ENCODE data around the gene CLVS2. TPM values are rescaled to one million over a fixed set of nuclear protein-coding genes. Genes with fewer than 3 reads are reported as not detected.

Gene CLVS2
- total and polyA plus RNA-seq, 11 donors, result 0.01 to 0.44 (median 0.12) TPM; not detected in 6

GRCh38 chr6:123117145-123117908, 121.3 kb downstream of the CLVS2 start:
- DNase-seq, result no peak
- H3K4me1 ChIP-seq, result no peaks in the 10 kb centered on the region
- intact Hi-C loops (cut with DNase I), result no loop called here
- no peak overlapping the region for H3K27ac ChIP-seq
- no peaks in the 10 kb centered on the region for H3K27me3 ChIP-seq
- H3K36me3 ChIP-seq, result no peaks in the 10 kb centered on the region
- WGBS, 4 donors, result 61 to 85% (median 77%) methylated on average over 2 of the region's 2 CpGs
- no peak for TF ChIP-seq POLR2A (IDR thresholded peaks at IDR 0.05)
- TF ChIP-seq, protein P1, sequence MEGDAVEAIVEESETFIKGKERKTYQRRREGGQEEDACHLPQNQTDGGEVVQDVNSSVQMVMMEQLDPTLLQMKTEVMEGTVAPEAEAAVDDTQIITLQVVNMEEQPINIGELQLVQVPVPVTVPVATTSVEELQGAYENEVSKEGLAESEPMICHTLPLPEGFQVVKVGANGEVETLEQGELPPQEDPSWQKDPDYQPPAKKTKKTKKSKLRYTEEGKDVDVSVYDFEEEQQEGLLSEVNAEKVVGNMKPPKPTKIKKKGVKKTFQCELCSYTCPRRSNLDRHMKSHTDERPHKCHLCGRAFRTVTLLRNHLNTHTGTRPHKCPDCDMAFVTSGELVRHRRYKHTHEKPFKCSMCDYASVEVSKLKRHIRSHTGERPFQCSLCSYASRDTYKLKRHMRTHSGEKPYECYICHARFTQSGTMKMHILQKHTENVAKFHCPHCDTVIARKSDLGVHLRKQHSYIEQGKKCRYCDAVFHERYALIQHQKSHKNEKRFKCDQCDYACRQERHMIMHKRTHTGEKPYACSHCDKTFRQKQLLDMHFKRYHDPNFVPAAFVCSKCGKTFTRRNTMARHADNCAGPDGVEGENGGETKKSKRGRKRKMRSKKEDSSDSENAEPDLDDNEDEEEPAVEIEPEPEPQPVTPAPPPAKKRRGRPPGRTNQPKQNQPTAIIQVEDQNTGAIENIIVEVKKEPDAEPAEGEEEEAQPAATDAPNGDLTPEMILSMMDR (IDR thresholded peaks at IDR 0.05), result no peak
- ATAC-seq, result no peak
- no peak overlapping the region for H3K4me3 ChIP-seq
- H3K9me3 ChIP-seq, result no peaks in the 10 kb centered on the region

GRCh38 chr6:123118811-123119210, 122.8 kb downstream of the CLVS2 start:
- Histone ChIP-seq H3K27ac (no peak overlapping the region), H3K27me3 (no peaks in the 10 kb centered on the region), H3K36me3 (no peaks in the 10 kb centered on the region), H3K4me1 (no peaks in the 10 kb centered on the region), H3K9me3 (peaks cover 0 to 5% (median 0%) of the 10 kb centered on the region in 12 donors), H3K4me3 (no peak overlapping the region)
- ATAC-seq (no peak), DNase-seq (no peak)
- 65 to 70% (median 69%) methylated on average over 2 of the region's 2 CpGs for WGBS, 4 donors
- intact Hi-C loops (cut with DNase I), result no loop called here
- TF ChIP-seq, protein P1 (IDR thresholded peaks at IDR 0.05), result no peak
- no peak for TF ChIP-seq POLR2A (IDR thresholded peaks at IDR 0.05)

Other genes with a start within 250 kb of the CLVS2 start
- under 1 TPM in 1 of 9 donors, not detected in 8; 0.61 TPM for gene FABP7, start 216.5 kb upstream of the CLVS2 start, total RNA-seq
- gene FABP7, start 216.5 kb upstream of the CLVS2 start, polyA plus RNA-seq, result under 1 TPM in 1 of 2 donors, not detected in 1; 0.17 TPM
- 10 to 100 TPM in 1 of 9 donors, 1 to 10 TPM in 8; 3.5 to 10.4 (median 4.6) TPM for gene SMPDL3A, start 207.0 kb upstream of the CLVS2 start, total RNA-seq
- gene SMPDL3A, start 207.0 kb upstream of the CLVS2 start, polyA plus RNA-seq, result 1 to 10 TPM; 4.1 to 8.1 TPM

All from heart left ventricle (tissue), 16 donors.